ENCODE measurements around the gene GTPBP10. TPM values are rescaled to one million over a fixed set of nuclear protein-coding genes. Genes with fewer than 3 reads are reported as not detected.

Gene GTPBP10
- total and polyA plus RNA-seq, 2 of the 13 experiments (the other 11 are each of a cell fraction or from before 2014, with no cell fraction given) = 13.3 to 38.7 TPM

- peak; percentile 46; the same call in 1 of the 2 replicates for TF ChIP-seq GABPA (IDR thresholded peaks at IDR 0.05; ENCODE audit: low read depth, low read length)
- TF ChIP-seq GABPA (CRISPR knock-in tag; IDR thresholded peaks at IDR 0.05; ENCODE audit: low read depth) = peak; percentile 87
- no peak for TF ChIP-seq SOX6 (IDR thresholded peaks at IDR 0.05)
- peak; percentile 82 for TF ChIP-seq SOX6 (CRISPR knock-in tag; IDR thresholded peaks at IDR 0.05)
- no peak; the same call in 1 of the 2 replicates for TF ChIP-seq SP2 (CRISPR knock-in tag; IDR thresholded peaks at IDR 0.05)
- TF ChIP-seq ZNF407 (CRISPR knock-in tag; IDR thresholded peaks at IDR 0.05; ENCODE audit: not compliant biosample characterization) = peak; percentile 78
- TF ChIP-seq SAFB2 (CRISPR knock-in tag; IDR thresholded peaks at IDR 0.05; ENCODE audit: borderline replicate concordance, low read depth) = 0 out of 2 replicates have a peak, but pooled peaks have one; percentile 49
- TF ChIP-seq ZFP1 (CRISPR knock-in tag; IDR thresholded peaks at IDR 0.05) = peak; percentile 46; the same call in 1 of the 2 replicates
- peak; percentile 66; the same call in 1 of the 2 replicates for TF ChIP-seq ARNTL (CRISPR knock-in tag; IDR thresholded peaks at IDR 0.05)
- no peak for TF ChIP-seq RFX3 (CRISPR knock-in tag; IDR thresholded peaks at IDR 0.05)
- TF ChIP-seq ATF1 (CRISPR knock-in tag; IDR thresholded peaks at IDR 0.05) = peak; percentile 98
- TF ChIP-seq ZNF274 (CRISPR knock-in tag; IDR thresholded peaks at IDR 0.05) = peak; percentile 88
- TF ChIP-seq ZNF292 (CRISPR knock-in tag; IDR thresholded peaks at IDR 0.05; ENCODE audit: borderline replicate concordance, low read depth) = peak; percentile 81
- TF ChIP-seq ZNF335 (CRISPR knock-in tag; IDR thresholded peaks at IDR 0.05) = no peak
- TF ChIP-seq ZNF143 (CRISPR knock-in tag; IDR thresholded peaks at IDR 0.05) = peak; percentile 70; the same call in 1 of the 2 replicates
- no peak for TF ChIP-seq IKZF1 (IDR thresholded peaks at IDR 0.05)
- no peak for TF ChIP-seq SNAI1 (CRISPR knock-in tag; IDR thresholded peaks at IDR 0.05; ENCODE audit: borderline replicate concordance)
- TF ChIP-seq ZNF232 (CRISPR knock-in tag; IDR thresholded peaks at IDR 0.05; ENCODE audit: borderline replicate concordance) = peak; percentile 39; the same call in 1 of the 2 replicates
- 0 out of 2 replicates have a peak, but pooled peaks have one; percentile 46 for TF ChIP-seq MIER3 (CRISPR knock-in tag; IDR thresholded peaks at IDR 0.05; ENCODE audit: borderline replicate concordance)
- TF ChIP-seq NFATC3 (CRISPR knock-in tag; IDR thresholded peaks at IDR 0.05) = 0 out of 2 replicates have a peak, but pooled peaks have one; percentile 48
- TF ChIP-seq ZBTB38 (CRISPR knock-in tag; IDR thresholded peaks at IDR 0.05) = peak; percentile 82; the same call in 1 of the 2 replicates
- peak; percentile 81; the same call in 1 of the 2 replicates for TF ChIP-seq ZNF83 (CRISPR knock-in tag; IDR thresholded peaks at IDR 0.05; ENCODE audit: borderline replicate concordance)
- peak; percentile 78; the same call in 1 of the 2 replicates for TF ChIP-seq MEIS1 (CRISPR knock-in tag; IDR thresholded peaks at IDR 0.05; ENCODE audit: borderline replicate concordance)
- peak; percentile 83; the same call in 1 of the 2 replicates for TF ChIP-seq GLI4 (CRISPR knock-in tag; IDR thresholded peaks at IDR 0.05; ENCODE audit: borderline replicate concordance)
These were observed at the start of gene GTPBP10 (continued) for GRCh38 chr7:90346336-90347125.
